ENCODE data around the gene CDC40.
"Not testable (repeated sequence)": the region's sequence is repeated elsewhere in the genome, so short reads cannot be mapped to it uniquely, and the experiment has no call there.

CDC40 gene

DNA sequence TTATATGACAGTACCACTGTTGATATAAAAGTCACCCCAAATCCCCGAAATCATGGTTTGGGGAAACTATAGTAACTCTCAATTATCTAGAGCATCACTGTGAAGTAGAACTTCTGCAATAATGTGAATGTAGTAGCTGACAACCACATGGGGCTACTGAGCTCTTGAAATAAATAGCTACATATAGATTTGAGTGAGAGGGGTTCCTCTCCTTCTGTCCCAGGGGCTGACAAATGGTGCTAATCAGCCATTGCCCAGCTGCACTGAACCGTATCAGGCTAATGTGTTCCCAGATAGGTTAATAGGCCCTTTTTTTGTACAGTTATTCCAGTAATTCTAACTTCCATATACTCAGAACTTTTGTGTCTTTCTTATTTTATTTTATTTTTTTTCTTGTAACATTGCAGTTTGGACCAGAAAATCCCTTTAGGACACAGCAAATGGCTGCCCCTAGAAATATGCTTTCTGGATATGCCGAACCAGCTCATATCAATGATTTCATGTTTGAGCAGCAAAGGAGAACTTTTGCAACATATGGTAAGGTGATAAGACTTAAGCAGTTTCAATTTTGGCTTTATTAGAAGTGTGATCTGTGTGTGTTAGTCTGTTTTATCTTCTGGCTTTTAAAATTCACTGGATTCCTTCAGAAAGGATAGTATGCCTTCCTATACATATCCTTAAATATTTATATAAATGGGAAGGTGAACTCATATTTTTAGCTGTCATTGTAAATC, 21.1 kb downstream of the CDC40 start:
- DNase-seq, result no peak

DNA sequence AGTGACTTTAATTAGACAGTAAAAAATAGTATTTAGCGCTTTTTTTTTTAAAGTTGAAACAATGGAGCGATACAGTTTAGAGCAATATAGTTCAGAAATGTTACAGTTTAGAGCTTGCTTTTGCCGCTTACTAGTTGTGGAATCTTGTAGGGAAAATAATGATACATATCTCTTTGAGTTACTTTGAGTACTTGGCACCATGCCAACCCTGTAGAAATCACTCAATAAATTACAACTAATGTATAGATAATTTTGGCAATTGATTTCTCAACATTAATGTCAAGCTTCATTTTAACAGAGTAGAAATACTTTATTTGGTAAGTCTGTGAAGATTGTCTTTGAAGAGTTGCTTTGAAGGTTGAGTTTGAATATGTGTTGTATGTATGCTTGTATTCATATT, 27.4 kb downstream of the CDC40 start:
- no peak for DNase-seq

DNA sequence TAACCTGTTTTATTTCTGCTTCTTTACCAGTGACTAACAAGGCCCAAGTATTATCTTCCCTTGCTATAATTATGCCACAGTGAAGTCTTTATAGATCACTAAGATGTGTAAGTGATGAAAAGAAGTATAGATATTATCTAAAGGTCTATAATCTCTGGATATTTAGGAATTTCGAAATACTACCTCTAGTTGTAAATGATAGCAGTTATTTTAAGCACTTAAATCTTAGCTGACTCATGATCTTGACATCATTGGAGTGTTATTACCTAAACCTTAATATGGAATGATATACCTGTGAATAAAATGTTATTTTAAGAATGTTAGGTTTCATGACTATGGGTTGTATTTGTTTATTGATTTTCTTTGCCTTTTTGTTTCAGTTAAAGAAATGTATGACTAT, 31.5 kb downstream of the CDC40 start:
- no peak for DNase-seq

DNA sequence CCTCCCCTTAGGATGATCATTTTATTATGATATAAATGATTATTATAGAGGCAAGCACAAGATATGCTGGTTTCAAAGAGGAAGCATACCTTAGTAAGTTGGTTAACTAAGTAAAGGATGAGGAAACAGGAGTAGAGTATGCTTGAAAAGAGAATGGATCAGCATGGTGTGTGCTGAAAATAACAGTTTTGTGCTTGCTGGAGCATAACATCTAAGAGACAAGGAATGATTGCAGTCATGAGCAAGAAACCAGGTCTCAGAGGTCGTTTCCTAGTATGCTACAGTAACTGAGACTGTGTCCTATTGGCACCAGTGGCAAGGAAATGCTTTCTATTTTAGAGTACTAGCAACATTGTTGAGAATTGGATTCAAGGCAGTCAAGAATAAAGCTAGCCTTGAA, 34.1 kb downstream of the CDC40 start:
- DNase-seq, result no peak

DNA sequence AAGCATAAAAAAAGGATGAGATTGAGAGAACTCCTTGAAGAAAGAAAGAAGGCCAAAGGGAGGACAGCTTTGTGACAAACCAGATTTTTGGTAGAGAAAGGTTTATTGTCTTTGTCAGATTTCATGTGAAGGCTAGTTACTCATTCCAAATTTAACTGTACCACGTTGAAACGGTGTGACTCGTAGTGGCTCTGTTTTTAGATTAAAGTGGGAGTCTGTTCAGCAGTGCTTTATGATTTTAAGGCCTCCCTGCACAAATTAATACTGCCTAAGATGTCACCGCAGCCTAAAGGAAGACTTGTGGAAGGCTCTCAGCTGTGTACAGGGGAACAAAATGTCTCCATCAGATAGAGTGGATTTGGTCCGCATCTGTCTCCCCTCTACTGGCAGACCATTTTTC, 35.9 kb downstream of the CDC40 start:
- DNase-seq, result no peak

DNA sequence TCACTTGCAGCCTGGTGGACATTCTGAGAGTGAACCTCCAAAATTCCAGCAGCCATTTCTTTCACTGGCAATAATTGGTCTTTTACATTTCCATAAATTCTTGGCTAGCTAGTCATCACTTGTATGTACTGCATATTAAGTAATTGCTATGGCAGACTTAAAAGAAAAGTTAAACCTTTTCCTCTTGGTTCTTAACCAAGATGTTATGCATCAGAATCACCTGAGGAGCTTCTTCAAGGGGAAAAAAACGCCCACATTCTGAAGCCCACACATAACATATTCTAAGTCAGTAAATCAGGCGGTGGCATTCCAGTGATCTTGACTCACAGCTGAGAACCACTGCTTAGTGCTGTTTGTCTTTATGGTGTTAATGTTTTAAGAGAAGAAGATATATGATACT, 37.0 kb downstream of the CDC40 start:
- DNase-seq, result no peak

DNA sequence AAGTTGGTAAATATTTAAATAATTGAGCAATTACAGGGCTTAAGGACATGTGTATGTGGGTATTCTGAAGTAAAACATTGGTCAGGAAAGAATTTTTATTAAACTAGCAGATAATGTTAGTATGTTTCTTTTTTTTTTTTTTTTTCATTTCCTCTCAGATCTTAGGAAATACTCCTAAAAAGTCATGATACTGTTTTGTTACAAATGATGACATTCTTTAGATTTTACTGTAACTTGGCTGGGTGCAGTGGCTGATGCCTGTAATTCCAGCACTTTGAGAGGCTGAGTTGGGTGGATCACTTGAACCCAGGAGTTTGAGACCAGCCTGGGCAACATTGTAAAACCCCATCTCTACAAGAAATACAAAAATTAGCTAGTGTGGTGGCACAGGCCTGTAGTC, 41.5 kb downstream of the CDC40 start:
- no peak for DNase-seq

DNA sequence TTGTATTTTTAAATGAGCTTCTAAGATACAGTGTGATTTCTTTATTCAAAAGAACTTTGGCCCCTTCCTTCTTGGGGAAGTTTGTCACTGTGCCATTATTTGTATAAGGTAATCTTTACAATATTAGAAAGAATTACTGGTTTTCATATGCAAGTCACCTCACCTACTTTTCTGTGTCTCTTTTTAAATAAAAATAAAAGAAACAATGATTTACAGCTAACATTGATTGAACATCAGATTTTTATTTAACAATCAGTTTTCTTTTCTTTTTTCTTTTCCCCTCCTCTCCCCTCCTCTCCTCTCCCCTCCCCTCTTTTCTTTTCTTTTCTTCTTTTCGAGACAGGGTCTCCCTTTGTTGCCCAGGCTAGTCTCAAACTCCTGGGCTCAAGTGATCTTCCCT, 46.0 kb downstream of the CDC40 start:
- DNase-seq, result no peak

DNA sequence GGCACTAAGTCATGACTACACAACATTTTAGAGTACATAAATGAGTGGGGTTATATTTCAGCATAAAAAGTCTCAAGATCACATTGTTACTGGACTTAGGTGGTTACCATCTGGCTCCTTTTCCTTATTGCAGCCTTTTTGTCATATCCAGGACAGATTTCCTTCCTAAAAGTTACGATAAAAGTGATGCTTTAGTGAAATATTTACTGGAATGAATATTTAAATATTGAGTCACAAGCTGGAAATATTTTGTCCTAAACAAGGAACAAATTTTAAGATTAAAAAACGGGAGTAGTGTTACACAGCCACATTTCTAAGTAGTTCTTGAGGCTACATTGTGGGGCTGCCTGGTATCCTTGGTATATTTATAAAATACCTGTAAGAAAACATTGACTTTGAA, 52.2 kb downstream of the CDC40 start:
- DNase-seq, result no peak

DNA sequence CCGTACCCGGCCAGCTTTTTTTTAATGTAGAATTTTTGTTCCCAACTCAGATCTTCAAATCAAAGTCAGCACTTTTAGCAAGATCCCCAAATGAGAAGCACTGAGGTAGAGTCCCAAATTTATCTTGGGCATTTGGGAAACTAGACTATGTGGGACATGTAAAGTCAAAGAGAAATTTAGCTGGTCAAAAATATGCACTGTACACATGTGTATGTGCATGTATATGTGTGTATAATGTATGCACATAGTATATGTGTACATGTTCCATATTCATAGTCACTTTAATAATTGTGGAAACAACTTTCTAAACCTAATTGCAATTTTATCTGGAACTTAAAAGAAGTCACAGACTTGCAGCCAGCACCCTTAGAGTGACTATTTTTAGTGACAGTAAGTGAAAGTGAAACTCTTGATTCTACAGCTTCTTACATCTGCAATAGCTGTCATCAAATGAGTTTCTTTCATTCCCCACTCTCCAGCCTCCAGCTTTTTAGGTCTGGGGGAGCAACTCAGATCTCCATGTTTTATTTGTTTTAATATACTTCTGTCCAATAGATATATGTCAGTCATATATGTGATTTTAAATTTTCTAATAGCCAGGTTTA, 53.6 kb downstream of the CDC40 start:
- DNase-seq, result no peak

DNA sequence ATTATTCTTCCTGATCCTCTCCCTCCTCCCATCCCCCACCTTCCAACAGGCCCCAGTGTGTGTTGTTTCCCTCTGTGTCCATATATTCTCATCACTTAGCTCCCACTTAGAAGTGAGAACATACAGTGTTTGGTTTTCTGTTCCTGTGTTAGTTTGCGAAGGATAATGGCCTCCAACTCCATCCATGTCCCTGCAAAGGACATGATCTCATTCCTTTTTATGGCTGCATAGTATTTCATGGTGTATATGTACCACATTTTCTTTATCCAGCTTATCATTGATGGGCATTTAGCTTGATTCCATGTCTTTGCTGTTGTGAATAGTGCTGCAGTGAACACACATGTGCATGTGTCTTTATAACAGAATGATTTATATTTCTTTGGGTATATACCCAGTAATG, 55.8 kb downstream of the CDC40 start:
- DNase-seq, result not testable (repeated sequence)

DNA sequence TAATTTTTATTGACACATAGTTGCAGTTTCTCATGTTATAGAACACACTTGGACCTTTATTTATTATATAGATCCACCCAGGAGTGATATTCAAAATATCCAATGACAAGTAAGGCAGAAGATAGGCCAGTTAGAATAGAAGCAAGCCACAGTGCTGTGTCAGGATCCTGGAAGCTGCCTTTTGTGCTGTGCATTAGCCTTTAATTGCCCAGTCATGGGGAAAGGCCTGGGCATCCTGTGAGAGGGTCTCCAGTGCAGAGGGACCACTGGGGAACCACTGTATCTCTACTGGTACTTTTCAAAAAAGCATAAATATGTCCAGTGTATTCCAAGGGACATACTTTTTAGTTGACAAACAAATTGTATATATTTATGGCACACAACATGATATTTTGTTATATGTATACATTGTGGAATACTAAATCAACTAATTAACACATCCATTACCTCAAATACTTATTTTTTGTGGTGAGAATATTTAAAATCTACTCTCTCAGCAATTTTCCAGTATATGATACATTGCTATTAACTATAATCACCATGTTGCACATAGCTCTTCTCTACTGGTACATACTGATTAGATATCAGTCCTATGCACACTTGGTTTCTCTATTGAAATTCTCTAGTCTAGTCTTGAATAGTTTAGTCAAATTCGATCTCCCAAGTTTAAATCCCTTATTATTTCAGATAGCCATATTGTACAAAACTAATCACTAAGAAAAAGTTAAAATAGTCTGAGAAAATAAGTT, 59.5 kb downstream of the CDC40 start:
- DNase-seq, result no peak

DNA sequence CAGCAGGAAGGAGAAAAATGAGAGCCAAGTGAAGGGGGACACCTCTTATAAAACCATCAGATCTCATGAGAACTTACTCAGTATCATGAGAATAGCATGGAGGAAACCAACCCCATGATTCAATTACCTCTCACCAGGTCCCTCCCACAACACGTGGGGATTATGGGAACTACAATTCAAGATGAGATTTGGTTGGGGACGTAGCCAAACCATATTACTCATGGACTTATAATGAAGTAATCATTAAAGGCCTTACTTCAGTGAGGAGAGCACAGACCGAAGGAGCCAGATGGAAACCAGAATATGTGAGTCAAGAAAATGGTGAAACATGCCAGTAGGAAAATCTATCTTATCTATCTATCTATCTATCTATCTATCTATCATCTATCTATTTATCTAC, 64.4 kb downstream of the CDC40 start:
- not testable (repeated sequence) for DNase-seq

DNA sequence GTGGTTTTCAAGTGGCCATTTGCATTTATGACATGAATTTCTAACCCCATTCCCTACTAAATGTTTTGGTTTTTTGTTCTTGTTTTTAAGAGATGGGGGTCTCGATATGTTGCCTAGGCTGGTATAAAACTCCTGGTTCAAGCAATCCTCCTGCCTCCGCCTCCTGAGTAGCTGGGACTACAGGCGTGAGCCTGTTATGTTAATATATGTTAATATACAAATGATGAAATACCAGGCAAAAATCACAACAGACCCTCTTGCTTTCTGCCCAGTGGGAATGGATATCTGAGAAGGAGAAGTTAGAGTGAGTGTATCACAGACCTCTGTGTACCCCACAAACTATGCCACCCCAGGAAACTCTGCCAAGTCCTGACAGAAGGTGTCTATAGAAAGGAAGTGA, 66.2 kb downstream of the CDC40 start:
- DNase-seq, result no peak

DNA sequence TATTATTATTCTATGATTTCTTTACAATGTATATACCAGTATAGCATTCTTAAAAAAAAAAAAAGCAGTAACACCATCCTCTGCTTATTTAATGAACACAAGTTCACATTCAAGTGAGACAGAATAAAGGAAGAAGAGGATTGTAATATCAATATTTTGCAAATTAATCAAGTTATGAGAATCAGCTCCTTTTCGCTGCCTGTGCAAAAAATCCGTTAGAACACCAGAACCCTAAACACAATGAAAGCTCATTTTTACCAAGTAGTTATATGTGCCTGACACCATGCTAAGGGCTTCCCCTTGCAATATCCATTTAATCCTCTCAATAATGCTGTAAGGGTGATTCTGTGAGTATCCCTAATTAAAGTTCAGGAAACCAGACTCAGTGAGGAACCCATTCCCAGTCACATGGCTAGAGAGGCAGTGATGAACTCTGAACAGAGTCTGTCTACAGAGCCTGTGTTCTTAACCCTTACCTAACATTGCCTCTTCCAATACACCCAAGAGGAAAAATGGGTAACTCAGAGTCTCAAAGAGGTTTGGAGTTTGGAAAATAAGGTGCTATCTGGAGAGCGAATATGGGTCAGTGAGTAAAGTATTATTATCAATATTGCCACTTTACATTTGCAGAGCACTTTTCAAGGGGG, 66.8 kb downstream of the CDC40 start:
- DNase-seq, result no peak

DNA sequence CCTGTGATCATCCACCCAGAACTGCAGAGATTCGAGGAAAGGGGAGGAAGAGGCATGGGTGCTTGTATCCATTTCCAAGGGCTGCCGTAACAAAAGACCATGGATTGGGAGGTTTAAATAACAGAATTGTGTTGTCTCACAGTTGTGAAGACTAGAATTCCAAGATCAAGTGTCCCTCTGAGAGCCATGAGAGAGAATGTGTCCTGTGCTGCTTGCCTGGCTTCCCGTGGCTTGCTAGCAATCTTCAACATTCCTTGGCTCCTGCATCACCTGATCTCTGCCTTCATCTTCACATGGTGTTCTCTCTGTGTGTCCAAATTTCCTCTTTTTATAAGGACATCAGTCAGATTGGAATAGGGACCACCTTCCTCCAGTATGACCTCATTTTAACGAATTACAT, 69.8 kb downstream of the CDC40 start:
- no peak for DNase-seq

DNA sequence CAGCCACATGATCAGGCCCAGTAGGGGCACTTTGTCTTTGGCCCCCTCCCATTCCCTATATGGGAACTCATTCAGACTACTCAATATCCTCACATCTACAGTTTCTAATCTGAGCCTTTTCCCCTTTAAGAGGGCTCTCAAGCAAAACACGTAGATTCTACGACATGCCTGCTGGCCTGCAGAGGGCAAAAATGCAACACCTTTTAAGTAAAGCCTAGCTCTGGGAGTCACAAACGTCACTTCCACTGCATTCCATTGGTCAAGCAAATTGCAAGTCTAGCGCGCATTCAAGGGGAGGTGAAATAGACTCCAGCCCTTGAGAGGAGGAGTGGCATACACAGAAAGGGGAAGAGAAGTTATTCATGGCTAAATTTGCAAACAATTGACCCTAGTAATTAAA, 70.6 kb downstream of the CDC40 start:
- DNase-seq, result no peak

DNA sequence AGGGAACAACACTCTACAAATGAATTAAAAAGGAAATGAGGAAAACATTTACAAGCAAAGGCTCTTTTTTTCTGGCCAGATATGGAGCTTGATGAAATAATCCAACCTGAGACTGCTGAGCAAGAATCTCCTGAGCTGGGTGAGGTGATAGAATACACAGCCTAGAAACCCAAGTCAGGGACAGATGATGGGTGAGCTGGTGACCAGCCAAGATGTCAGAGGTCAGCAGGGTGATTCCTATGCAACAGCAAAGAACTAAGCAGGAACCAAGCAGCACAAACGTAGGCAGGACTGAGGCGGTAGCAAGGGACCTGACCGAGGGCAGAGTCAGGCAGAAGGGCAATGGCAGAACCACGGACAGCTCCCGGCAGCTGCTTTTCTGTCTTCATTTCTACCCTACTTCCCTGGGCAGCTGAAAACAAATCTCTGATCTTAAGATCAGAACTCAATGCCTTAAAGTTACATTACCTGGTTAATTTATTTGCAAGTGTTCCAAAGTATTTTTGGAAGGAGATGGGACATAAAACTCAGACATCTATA, 75.1 kb downstream of the CDC40 start:
- DNase-seq, result no peak

DNA sequence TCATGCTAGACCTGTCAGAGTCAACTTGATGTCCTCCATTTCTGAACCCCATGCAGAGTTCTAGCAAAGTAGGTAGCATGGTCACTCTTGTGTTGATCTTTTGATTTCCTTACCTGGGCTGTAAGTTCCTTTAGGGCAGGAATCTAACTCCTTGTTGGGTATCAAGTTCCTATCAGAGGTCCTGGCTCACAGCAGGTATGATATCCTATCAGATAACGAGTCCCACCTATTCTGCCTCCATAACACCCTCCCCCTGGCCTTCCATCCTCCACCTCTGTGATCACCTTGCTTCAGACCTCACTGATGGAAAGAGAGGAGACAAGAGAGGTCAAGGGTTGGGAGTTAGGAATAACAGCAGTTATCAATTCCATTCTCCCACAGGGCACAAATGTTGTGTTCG, 76.1 kb downstream of the CDC40 start:
- DNase-seq, result no peak

DNA sequence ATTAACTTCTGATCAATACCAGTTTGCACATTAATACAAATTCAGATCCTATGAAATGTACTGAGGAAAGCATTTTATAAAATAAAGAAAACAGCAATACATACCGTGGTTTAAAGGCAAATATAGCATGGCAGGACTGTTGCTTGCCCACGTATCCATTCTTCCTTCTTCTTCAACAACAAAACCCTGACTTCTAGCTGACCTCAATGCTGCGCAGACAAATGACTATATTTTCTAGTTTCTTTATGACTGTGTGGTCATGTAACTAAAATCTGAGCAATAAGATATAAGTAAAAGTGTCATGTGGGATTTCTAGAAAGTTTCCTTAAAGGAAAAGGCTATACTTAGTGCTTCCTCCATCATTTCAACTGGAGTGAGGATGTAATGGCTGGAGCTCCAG, 85.0 kb downstream of the CDC40 start:
- no peak for DNase-seq

DNA sequence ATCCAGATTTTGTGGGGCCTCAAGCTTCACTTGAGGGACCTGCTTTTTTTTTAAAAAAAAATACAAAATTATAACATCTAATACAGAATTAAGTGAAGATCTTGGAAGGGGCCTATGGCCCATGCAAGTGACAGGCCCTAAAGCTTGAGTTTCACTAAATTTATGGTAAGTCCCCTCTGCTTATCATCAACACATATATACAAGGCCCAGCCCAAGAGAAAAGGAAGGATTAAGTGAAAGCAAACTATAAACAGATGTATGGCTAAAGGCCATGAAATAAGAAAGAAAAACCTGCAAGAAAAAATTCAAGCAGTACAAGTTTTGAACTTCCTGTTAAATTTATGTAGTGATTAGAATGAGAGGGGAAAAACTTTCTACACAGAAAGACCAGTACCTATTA, 86.8 kb downstream of the CDC40 start:
- no peak for DNase-seq

DNA sequence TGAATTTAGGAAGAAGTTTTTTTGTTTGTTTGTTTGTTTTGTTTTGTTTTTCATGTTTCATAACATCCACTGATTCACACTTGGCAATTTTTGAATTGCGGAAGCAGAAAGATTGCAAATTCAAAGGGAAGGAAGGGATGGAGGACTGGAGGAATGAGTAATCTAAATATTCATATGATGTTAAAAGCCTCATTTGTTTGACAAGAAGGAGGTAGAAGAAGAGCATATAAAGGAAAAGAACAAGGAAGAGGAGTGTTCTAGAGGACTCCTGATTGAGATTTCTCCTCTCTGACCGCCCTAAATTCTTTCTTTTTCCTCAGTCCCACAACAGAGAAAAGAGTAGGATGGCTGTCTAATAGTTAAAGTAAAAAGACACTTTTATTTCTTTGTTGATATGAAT, 89.4 kb downstream of the CDC40 start:
- DNase-seq, result no peak

DNA sequence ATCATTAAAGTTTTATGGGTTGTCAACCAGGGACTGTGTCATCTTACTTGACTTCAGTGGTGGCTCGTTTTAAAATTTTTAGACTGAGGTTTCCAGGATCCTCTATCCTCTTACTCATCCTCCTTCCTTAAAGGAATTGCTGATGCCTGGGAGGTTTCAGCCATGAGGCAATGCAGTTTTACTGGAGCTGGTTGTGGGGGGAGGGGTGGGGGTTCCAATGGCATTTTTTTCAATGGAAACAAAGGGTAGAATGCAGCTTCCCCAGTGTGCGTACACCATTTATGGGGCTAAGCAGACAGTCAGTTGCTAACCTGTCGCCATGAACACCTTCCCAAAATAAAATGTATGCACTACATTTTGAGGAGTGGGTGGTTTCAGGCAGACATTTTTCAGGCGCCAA, 89.9 kb downstream of the CDC40 start:
- no peak for DNase-seq

DNA sequence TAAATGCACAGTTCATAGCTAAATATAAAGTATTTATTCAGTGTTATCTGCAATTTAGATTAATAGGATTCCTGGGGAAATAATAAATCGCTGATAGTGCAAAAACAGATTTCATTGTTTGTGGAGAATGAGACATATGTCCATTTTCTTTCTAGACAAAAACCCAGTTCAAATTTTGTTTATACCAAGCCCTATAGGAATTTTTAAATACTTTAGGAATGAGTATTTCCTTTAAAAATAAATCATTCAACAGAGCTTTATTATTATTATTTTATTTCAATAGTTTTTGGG, 91.5 kb downstream of the CDC40 start:
- no peak for DNase-seq

Measured in activated naive CD4-positive, alpha-beta T cell (primary cell).